H1 (cell line): Measurements from ENCODE around the gene DPP10. TPM values are rescaled to one million over a fixed set of nuclear protein-coding genes. Genes with fewer than 3 reads are reported as not detected.

ENCODE experiments used
- SRF ChIP-seq: IDR thresholded peaks from 2 replicates; pipeline ENCODE4 v1.6.1; 2011; ENCODE audit warnings: mild to moderate bottlenecking, low read depth, low read length, moderate library complexity
- TEAD4 ChIP-seq: IDR thresholded peaks from 2 replicates; pipeline ENCODE4 v1.6.1; 2012; ENCODE audit warnings: low read depth, low read length, inconsistent platforms, mixed read lengths
- polyA plus RNA-seq, 7 experiments: library from polyadenylated mRNA; depleted of rRNA in 3 of 7; stranded (reverse) in 5 of 7; unstranded in 2 of 7; fragments of >200 nt in 5 of 7; fragments of 200-250 nt in 2 of 7; gene quantifications; 1 replicate in 5 of 7; 2 replicates in 1 of 7; 4 replicates in 1 of 7; pipeline versions ENCODE4 v1.2.1 to v1.2.3, GENCODE V29; 2011 to 2013; ENCODE audit warnings: missing spikeins in 2 of 7, mixed read lengths in 2 of 7
- total RNA-seq: library from RNA; stranded (reverse); fragmentation: NEBNext Ultra II Directional; extraction: Animal tissue kit (Norgen Biotek cat#: 25700); gene quantifications from 2 replicates; pipeline ENCODE4 v1.2.1, GENCODE V29; 2021

Gene DPP10
- total and polyA plus RNA-seq, 2 of the 8 experiments (the other 6 are each of a cell fraction or from before 2014, with no cell fraction given): 3.3 to 7.2 TPM

DNA sequence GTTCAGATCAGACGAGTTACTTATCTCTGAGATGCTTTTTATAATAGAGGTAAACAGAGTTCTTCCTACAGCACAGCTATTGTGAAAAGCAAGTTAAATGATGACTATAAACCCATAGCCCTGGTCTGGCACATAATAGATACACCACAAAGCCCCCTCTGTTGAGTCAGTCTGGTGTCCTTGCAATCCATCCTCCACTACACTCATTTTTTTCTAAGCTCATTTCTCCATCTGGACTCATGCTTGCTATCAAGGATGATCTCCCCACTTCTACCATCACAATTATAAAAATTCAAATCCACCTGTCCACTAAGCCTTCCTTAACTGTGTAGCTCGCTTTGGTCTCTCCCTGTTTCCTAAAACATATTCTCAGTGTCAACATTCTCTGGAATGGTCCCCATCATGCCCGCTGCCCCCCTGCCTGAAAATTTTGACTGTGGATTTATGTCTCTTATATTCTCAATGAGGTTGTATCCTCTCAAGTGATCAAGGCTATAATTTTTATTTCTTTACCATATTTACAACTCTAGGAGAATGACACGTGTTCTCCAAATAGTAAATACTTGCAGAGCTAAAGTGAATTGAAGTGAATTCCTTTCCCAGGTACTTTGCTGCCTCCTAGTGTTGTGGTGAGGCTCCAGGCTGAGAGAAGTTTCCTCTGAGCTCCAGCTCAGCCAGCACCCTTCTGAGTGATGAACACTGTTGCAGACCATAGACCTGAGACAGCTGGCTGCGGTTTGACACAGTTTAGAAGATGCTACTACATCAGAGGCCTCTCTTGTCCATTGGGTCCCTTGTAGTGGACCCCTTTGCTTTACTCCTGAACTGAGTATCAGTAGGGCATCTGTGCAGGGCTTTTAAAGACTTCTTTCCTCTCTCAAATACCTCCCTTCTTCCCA is 108.7 kb downstream of the DPP10 start (continued):
- TF ChIP-seq TEAD4 (0 out of 2 replicates have a peak, but pooled peaks have one; percentile 1), SRF (no peak)
